Measurements from ENCODE around the gene C16orf54. TPM values are rescaled to one million over a fixed set of nuclear protein-coding genes. Genes with fewer than 3 reads are reported as not detected.
"Not testable (repeated sequence)": the region's sequence is repeated elsewhere in the genome, so short reads cannot be mapped to it uniquely, and the experiment has no call there.

Gene C16orf54
- total and polyA plus RNA-seq, 11 donors: 0.15 to 4.2 (median 0.51) TPM

DNA sequence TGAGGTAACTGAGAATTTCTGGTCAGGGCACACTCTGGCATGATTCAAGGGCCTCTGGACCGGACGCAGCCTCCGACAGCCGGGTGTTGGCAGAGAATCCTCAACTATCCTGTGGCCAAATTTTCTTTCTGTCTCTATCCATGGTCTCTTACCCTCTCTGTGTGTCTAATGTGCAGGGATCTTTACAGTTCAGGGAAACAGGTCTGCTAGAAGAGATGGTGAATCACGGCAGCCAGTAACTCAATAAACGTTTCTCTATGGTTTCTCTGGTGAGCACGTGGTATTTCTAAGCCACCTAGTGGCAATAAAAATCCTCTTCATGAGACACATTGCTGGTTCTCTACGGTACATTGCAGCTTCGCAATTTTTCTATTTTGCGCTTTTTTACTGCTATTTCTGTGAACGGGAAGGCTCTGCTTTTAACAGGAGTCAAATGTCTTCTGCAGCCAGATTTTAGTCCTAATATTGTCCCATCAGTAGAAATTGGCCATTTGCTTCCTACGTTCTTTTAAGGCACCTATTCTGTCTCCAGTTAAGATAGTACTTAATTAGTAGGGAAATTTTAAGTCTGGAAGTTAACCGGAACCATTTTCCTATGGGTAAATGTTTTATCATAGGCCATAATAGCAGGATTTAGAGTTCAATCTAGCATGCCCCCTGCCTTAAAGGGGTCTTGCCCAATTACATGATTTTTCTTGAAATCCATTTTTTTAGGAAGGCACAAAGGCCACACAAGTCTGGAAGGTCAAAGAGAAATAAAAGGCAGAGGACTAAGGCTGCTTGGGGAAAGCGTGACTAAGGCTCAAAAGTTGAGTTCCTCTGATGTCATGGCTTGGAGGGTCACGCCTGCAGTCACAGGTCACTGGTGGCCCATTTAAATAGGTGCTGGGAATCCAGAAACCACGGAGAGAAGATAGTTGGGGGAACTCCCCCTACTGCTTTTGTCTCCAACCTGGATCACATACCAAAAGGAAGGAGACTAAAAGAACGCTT is 35.3 kb downstream of the C16orf54 start:
- peak in 3 of 4 donors; percentile 73 to 87 (median 82) for ATAC-seq
- H3K9me3 ChIP-seq: no peaks in the 10 kb centered on the region
- no peak overlapping the region for H3K4me3 ChIP-seq
- TF ChIP-seq, protein P1, sequence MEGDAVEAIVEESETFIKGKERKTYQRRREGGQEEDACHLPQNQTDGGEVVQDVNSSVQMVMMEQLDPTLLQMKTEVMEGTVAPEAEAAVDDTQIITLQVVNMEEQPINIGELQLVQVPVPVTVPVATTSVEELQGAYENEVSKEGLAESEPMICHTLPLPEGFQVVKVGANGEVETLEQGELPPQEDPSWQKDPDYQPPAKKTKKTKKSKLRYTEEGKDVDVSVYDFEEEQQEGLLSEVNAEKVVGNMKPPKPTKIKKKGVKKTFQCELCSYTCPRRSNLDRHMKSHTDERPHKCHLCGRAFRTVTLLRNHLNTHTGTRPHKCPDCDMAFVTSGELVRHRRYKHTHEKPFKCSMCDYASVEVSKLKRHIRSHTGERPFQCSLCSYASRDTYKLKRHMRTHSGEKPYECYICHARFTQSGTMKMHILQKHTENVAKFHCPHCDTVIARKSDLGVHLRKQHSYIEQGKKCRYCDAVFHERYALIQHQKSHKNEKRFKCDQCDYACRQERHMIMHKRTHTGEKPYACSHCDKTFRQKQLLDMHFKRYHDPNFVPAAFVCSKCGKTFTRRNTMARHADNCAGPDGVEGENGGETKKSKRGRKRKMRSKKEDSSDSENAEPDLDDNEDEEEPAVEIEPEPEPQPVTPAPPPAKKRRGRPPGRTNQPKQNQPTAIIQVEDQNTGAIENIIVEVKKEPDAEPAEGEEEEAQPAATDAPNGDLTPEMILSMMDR (IDR thresholded peaks at IDR 0.05): peak; percentile 41 to 66 (median 54)
- TF ChIP-seq POLR2A (IDR thresholded peaks at IDR 0.05): no peak
- WGBS, 4 donors: 43 to 48% (median 45%) methylated on average over 17 of the region's 17 CpGs
- intact Hi-C loops (cut with DNase I): no loop called here
- DNase-seq: no peak
- no peaks in the 10 kb centered on the region for H3K36me3 ChIP-seq
- peaks cover 0 to 21% (median 0%) of the 10 kb centered on the region in 12 donors for H3K4me1 ChIP-seq
- H3K27ac ChIP-seq: no peak overlapping the region
- no peaks in the 10 kb centered on the region for H3K27me3 ChIP-seq

DNA sequence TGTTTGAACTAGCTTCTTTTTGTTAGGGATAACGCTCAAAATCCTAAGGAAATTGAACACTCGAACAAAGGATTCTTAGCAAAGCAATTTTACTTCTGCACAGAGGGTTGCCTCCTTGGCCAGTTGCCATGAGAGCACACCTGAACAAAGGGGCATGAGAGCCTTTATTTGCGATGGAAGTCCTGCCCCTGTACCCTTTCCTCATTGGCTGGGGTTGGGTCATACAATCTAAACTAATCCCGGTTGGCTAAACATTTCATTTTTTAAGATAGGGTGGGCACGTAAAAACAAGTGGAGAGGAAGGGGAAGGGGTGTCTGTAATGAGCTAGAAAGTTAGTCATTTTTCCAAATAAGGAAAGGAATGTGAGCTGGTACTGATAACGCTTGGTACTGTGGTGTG is 36.1 kb downstream of the C16orf54 start:
- not testable (repeated sequence) for H3K9me3 ChIP-seq, H3K27ac ChIP-seq, ATAC-seq, H3K36me3 ChIP-seq, H3K4me3 ChIP-seq, H3K27me3 ChIP-seq, DNase-seq
- peaks cover 0 to 21% (median 0%) of the 10 kb centered on the region in 12 donors for H3K4me1 ChIP-seq
- WGBS, 4 donors: 48 to 79% (median 66%) methylated on average over 6 of the region's 6 CpGs
- intact Hi-C loops (cut with DNase I): loop anchor here in 2 of 10 donors (10.0 kb wide), 2 partner anchors 105 to 315 kb away; partner anchors contain the start of genes C16orf92 (in 1 of the 2), PAGR1 (in 1 of the 2) and PRRT2 (in 1 of the 2)

DNA sequence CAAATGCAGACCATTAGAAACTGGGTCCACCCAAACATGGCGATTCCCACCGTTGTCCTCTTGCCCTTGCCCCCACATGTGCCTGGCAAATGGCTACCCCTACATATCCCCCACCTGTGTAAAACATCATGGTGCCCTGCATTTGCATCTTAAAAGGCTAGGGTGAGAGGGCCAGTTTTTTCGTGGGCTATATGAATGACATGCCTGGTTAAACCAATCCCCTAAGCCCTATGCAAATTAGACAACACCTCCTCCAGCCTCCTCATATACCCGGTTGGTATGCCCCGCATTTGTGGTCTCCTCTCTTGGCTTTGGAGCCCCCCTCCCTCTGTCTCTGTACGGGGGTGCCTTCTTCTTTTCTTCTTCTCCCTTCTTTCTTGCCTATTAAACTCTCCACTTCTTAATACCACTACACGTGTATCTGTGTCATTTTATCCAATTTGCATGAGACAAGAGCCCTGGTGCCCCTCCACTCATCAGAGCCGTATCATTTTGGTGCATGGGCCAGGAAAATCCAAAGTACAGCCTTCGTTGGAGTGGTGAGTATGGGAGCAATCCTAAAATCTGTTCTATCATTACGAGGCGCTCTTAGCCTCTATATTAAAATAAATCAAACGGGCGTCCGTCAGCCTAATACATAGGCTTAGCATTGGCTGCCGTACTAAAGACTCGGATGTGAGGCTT is 36.7 kb downstream of the C16orf54 start:
- DNase-seq (no peak), ATAC-seq (no peak)
- Histone ChIP-seq H3K36me3 (no peaks in the 10 kb centered on the region), H3K27ac (no peak overlapping the region), H3K4me3 (no peak overlapping the region), H3K4me1 (peaks cover 0 to 21% (median 0%) of the 10 kb centered on the region in 12 donors), H3K27me3 (no peaks in the 10 kb centered on the region), H3K9me3 (no peaks in the 10 kb centered on the region)
- intact Hi-C loops (cut with DNase I): loop anchor here in 2 of 10 donors (10.0 kb wide), 2 partner anchors 106 to 316 kb away; partner anchors contain the start of genes C16orf92 (in 1 of the 2), PAGR1 (in 1 of the 2) and PRRT2 (in 1 of the 2)
- TF ChIP-seq, protein P1 (IDR thresholded peaks at IDR 0.05): no peak
- no peak for TF ChIP-seq POLR2A (IDR thresholded peaks at IDR 0.05)
- 51 to 75% (median 66%) methylated on average over 16 of the region's 16 CpGs for WGBS, 4 donors

- 96 to 100% (median 100%) methylated on average over 1 of the region's 1 CpG for WGBS, 4 donors
Measured at GRCh38 chr16:29707160-29707559, 38.6 kb downstream of the C16orf54 start.

More at GRCh38 chr16:29707160-29707559, 38.6 kb downstream of the C16orf54 start:
- H3K36me3 ChIP-seq, H3K9me3 ChIP-seq, ATAC-seq, H3K27ac ChIP-seq, DNase-seq, H3K4me3 ChIP-seq, H3K27me3 ChIP-seq: not testable (repeated sequence)
- intact Hi-C loops (cut with DNase I): loop anchor here in 2 of 10 donors (10.0 kb wide), 2 partner anchors 108 to 318 kb away; partner anchors contain the start of genes C16orf92 (in 1 of the 2), PAGR1 (in 1 of the 2) and PRRT2 (in 1 of the 2)
- peaks cover 0 to 22% (median 0%) of the 10 kb centered on the region in 12 donors for H3K4me1 ChIP-seq

All from heart left ventricle (tissue), 16 donors.